ENCODE results near the gene EIF4G1.

- no peak for TF ChIP-seq POLR2AphosphoS5 (IDR thresholded peaks at IDR 0.05; ENCODE audit: low read depth, low read length)
- TF ChIP-seq EZH2 (IDR thresholded peaks at IDR 0.05): no peak
- TF ChIP-seq MAX (IDR thresholded peaks at IDR 0.05): no peak
- no peak for TF ChIP-seq EZH2phosphoT487 (IDR thresholded peaks at IDR 0.05; ENCODE audit: borderline replicate concordance)
- TF ChIP-seq CTCF (IDR thresholded peaks at IDR 0.05 in 2 of 3, conservative IDR thresholded peaks at IDR 0.05 in 1 of 3; ENCODE audit: borderline replicate concordance in 1 of 3, insufficient read depth in 1 of 3, low read depth in 2 of 3, low read length in 2 of 3): no peak
- TF ChIP-seq SIN3A (IDR thresholded peaks at IDR 0.05; ENCODE audit: low read depth): no peak
- no peak for TF ChIP-seq RAD21 (IDR thresholded peaks at IDR 0.05; ENCODE audit: low read depth)
- no peak for TF ChIP-seq JUND (IDR thresholded peaks at IDR 0.05)
- TF ChIP-seq, protein P1, sequence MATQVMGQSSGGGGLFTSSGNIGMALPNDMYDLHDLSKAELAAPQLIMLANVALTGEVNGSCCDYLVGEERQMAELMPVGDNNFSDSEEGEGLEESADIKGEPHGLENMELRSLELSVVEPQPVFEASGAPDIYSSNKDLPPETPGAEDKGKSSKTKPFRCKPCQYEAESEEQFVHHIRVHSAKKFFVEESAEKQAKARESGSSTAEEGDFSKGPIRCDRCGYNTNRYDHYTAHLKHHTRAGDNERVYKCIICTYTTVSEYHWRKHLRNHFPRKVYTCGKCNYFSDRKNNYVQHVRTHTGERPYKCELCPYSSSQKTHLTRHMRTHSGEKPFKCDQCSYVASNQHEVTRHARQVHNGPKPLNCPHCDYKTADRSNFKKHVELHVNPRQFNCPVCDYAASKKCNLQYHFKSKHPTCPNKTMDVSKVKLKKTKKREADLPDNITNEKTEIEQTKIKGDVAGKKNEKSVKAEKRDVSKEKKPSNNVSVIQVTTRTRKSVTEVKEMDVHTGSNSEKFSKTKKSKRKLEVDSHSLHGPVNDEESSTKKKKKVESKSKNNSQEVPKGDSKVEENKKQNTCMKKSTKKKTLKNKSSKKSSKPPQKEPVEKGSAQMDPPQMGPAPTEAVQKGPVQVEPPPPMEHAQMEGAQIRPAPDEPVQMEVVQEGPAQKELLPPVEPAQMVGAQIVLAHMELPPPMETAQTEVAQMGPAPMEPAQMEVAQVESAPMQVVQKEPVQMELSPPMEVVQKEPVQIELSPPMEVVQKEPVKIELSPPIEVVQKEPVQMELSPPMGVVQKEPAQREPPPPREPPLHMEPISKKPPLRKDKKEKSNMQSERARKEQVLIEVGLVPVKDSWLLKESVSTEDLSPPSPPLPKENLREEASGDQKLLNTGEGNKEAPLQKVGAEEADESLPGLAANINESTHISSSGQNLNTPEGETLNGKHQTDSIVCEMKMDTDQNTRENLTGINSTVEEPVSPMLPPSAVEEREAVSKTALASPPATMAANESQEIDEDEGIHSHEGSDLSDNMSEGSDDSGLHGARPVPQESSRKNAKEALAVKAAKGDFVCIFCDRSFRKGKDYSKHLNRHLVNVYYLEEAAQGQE (IDR thresholded peaks at IDR 0.05; ENCODE audit: low read depth): no peak
- TF ChIP-seq, protein P2, sequence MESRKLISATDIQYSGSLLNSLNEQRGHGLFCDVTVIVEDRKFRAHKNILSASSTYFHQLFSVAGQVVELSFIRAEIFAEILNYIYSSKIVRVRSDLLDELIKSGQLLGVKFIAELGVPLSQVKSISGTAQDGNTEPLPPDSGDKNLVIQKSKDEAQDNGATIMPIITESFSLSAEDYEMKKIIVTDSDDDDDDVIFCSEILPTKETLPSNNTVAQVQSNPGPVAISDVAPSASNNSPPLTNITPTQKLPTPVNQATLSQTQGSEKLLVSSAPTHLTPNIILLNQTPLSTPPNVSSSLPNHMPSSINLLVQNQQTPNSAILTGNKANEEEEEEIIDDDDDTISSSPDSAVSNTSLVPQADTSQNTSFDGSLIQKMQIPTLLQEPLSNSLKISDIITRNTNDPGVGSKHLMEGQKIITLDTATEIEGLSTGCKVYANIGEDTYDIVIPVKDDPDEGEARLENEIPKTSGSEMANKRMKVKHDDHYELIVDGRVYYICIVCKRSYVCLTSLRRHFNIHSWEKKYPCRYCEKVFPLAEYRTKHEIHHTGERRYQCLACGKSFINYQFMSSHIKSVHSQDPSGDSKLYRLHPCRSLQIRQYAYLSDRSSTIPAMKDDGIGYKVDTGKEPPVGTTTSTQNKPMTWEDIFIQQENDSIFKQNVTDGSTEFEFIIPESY (IDR thresholded peaks at IDR 0.05; ENCODE audit: extremely low read depth, insufficient replicate concordance, low read length): no peak
- no peak for TF ChIP-seq ZNF274 (IDR thresholded peaks at IDR 0.05; ENCODE audit: low read depth, low read length)
- TF ChIP-seq POLR2A (IDR thresholded peaks at IDR 0.05; ENCODE audit: borderline replicate concordance, extremely low read depth, insufficient read depth, insufficient read length): no peak
- TF ChIP-seq TCF7L2 (IDR thresholded peaks at IDR 0.05; ENCODE audit: borderline replicate concordance, extremely low read depth, insufficient read depth, insufficient read length): no peak
- TF ChIP-seq EGR1 (IDR thresholded peaks at IDR 0.05; ENCODE audit: low read depth): no peak
Measured at GRCh38 chr3:184350618-184351017, 36.2 kb downstream of the EIF4G1 start.

Measured in HCT116 (cell line).